Spleen (tissue), 11 donors: ENCODE results near the gene MARCHF2. TPM values are rescaled to one million over a fixed set of nuclear protein-coding genes. Genes with fewer than 3 reads are reported as not detected.

Experiments used
- DNase-seq: peaks from one replicate; pipeline ENCODE4 v3.0.0-alpha.2; 2020
- H3K27ac ChIP-seq, 8 donors: fragments of 200-600 bp; sonication (generic) in 7 of 8; 1 replicate in 4 of 8; 2 replicates in 4 of 8; pipeline versions ENCODE4 v1.5.0 to v1.8.0; 2016 to 2021; ENCODE audit warnings: inconsistent platforms in 4 of 8, mild to moderate bottlenecking in 4 of 8, moderate library complexity in 1 of 8
- H3K27me3 ChIP-seq, 7 donors: fragments of 200-600 bp; sonication (generic) in 6 of 7; replicated peaks in 1 of 7; 1 replicate in 4 of 7; 2 replicates in 3 of 7; pipeline versions ENCODE4 v1.5.0 to v1.8.0; 2016 to 2021; ENCODE audit warnings: inconsistent platforms in 3 of 7, mild to moderate bottlenecking in 1 of 7
- H3K36me3 ChIP-seq, 6 donors: fragments of 200-600 bp; sonication (generic) in 5 of 6; 1 replicate in 4 of 6; 2 replicates in 2 of 6; pipeline versions ENCODE4 v1.5.0 to v1.8.0; 2016 to 2021; ENCODE audit warnings: inconsistent platforms in 2 of 6
- H3K4me1 ChIP-seq, 6 donors: fragments of 200-600 bp; sonication (generic) in 5 of 6; 1 replicate in 3 of 6; 2 replicates in 3 of 6; pipeline versions ENCODE4 v1.5.0 to v1.8.0; 2016 to 2021; ENCODE audit warnings: inconsistent platforms in 3 of 6
- H3K4me3 ChIP-seq, 8 donors: fragments of 200-600 bp; sonication (generic) in 7 of 8; 1 replicate in 4 of 8; 2 replicates in 4 of 8; pipeline versions ENCODE4 v1.5.0 to v1.8.0; 2016 to 2021; ENCODE audit warnings: inconsistent platforms in 4 of 8, mild to moderate bottlenecking in 4 of 8, moderate library complexity in 2 of 8
- H3K9me3 ChIP-seq, 8 donors: fragments of 200-600 bp; sonication (generic) in 7 of 8; 1 replicate in 4 of 8; 2 replicates in 4 of 8; pipeline versions ENCODE4 v1.5.0 to v1.8.0; 2016 to 2021; ENCODE audit warnings: inconsistent platforms in 4 of 8
- POLR2A ChIP-seq, 3 donors: fragments of 450-650 bp; IDR thresholded peaks; one replicate each; pipeline ENCODE4 v1.5.1; 2017; ENCODE audit warnings: antibody characterized with exemption in 3 of 3, mild to moderate bottlenecking in 1 of 3
- POLR2AphosphoS5 ChIP-seq, 3 donors: sonication (generic); formaldehyde crosslinking; IDR thresholded peaks; one replicate each; pipeline ENCODE4 v1.5.1; 2017; ENCODE audit warnings: antibody characterized with exemption in 3 of 3
- WGBS, 5 donors: extraction: QIAGEN DNeasy Blood & Tissue Kit in 3 of 5; methylation state at CpG; one replicate each; pipeline versions ENCODE4 v1.1.5 to v1.1.7; 2013 to 2018; 5-methylcytosine and 5-hydroxymethylcytosine counted together
- intact Hi-C: fragments of 100-400 bp; cut with DNase I; formaldehyde crosslinking; loops from one replicate; pipeline ENCODE4 v1.15.0; 2023; ENCODE audit warnings: low total_unique reads
- polyA plus RNA-seq, 3 donors: library from polyadenylated mRNA; stranded (reverse); fragments of 200-250 nt; gene quantifications; one replicate each; pipeline ENCODE4 v1.2.1, GENCODE V29; 2013
- total RNA-seq, 7 donors: library from RNA; depleted of rRNA in 3 of 7; stranded (reverse); fragments of >200 nt in 3 of 7; fragmentation: NEBNext Ultra II Directional in 4 of 7; extraction: Animal tissue kit (Norgen Biotek cat#: 25700) in 4 of 7; gene quantifications; one replicate each; pipeline versions ENCODE4 v1.1.0 to v1.2.1, GENCODE V29; 2016 to 2021
- TF ChIP-seq, protein P1 (sequence below), 11 experiments: fragments of 200-600 bp in 7 of 11; fragments of 450-650 bp in 4 of 11; sonication (generic) in 4 of 11; IDR thresholded peaks in 8 of 11; conservative IDR thresholded peaks in 3 of 11; 1 replicate in 7 of 11; 2 replicates in 4 of 11; pipeline versions ENCODE4 v1.4.0 to v1.8.0; 2016 to 2021; ENCODE audit warnings: antibody characterized with exemption in 11 of 11, inconsistent platforms in 4 of 11, mild to moderate bottlenecking in 1 of 11
- donor health status: healthy with polysubstance abuse.
- donor health status: DM: no; HTN: no; CAD: no; lungs with moderate emphysema.
- donor health status: DM: no; HTN: no; CAD: no.
- donor health status: Bipolar disorder and iron deficiency.
- donor health status: healthy.
- donor health status: DM: no; HTN: no; CAD: no.
- donor health status: DM: yes; HTN: yes; CAD: no.

The MARCHF2 gene
- total and polyA plus RNA-seq, 10 donors = 33.4 to 212 (median 67.2) TPM

GRCh38 chr19:8454218-8454617 is 41.1 kb downstream of the MARCHF2 start:
- TF ChIP-seq POLR2A (IDR thresholded peaks at IDR 0.05) (no peak), POLR2AphosphoS5 (IDR thresholded peaks at IDR 0.05) (no peak)
- TF ChIP-seq, protein P1, sequence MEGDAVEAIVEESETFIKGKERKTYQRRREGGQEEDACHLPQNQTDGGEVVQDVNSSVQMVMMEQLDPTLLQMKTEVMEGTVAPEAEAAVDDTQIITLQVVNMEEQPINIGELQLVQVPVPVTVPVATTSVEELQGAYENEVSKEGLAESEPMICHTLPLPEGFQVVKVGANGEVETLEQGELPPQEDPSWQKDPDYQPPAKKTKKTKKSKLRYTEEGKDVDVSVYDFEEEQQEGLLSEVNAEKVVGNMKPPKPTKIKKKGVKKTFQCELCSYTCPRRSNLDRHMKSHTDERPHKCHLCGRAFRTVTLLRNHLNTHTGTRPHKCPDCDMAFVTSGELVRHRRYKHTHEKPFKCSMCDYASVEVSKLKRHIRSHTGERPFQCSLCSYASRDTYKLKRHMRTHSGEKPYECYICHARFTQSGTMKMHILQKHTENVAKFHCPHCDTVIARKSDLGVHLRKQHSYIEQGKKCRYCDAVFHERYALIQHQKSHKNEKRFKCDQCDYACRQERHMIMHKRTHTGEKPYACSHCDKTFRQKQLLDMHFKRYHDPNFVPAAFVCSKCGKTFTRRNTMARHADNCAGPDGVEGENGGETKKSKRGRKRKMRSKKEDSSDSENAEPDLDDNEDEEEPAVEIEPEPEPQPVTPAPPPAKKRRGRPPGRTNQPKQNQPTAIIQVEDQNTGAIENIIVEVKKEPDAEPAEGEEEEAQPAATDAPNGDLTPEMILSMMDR (IDR thresholded peaks at IDR 0.05 in 8 of 11, conservative IDR thresholded peaks at IDR 0.05 in 3 of 11) = no peak
- WGBS, 5 donors = 20 to 57% (median 34%) methylated on average over 1 of the region's 1 CpG
- intact Hi-C loops = no loop called here
- H3K27ac ChIP-seq = peak overlapping the region in 4 of 8 donors; percentile 20 to 67 (median 34)
- no peaks in the 10 kb centered on the region for H3K27me3 ChIP-seq
- H3K4me1 ChIP-seq = peaks cover 49 to 98% (median 87%) of the 10 kb centered on the region in 6 donors
- H3K4me3 ChIP-seq = no peak overlapping the region
- H3K36me3 ChIP-seq = peaks cover 0 to 78% (median 30%) of the 10 kb centered on the region in 6 donors
- no peak for DNase-seq
- no peaks in the 10 kb centered on the region for H3K9me3 ChIP-seq

DNA sequence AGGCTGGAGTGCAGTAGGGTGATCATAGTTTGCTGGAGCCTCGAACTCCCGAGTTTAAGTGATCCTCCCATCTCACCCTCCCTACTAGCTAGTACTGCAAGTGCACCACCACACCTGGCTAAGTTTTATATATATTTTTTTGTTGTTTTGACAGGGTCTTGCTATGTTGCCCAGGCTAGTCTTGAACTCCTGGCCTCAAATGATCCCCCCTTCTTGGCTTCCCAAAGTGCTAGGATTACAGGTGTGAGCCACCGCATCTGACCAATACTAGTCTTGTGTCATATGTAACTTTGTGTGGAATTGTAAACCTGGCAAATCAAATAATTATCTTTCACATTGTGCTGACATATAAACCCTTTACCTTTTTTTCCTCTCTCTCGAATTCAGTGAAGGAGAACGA is 41.9 kb downstream of the MARCHF2 start:
- Histone ChIP-seq H3K4me1 (peaks cover 50 to 100% (median 90%) of the 10 kb centered on the region in 6 donors), H3K4me3 (no peak overlapping the region), H3K27ac (peak overlapping the region in 2 of 8 donors; percentile 2 to 67), H3K27me3 (no peaks in the 10 kb centered on the region), H3K36me3 (peaks cover 0 to 86% (median 30%) of the 10 kb centered on the region in 6 donors), H3K9me3 (no peaks in the 10 kb centered on the region)
- intact Hi-C loops = no loop called here
- 68 to 75% (median 70%) methylated on average over 5 of the region's 5 CpGs for WGBS, 5 donors
- no peak for DNase-seq
- TF ChIP-seq, protein P1 (IDR thresholded peaks at IDR 0.05 in 8 of 11, conservative IDR thresholded peaks at IDR 0.05 in 3 of 11) = no peak
- TF ChIP-seq POLR2AphosphoS5 (IDR thresholded peaks at IDR 0.05) (no peak), POLR2A (IDR thresholded peaks at IDR 0.05) (no peak)

DNA sequence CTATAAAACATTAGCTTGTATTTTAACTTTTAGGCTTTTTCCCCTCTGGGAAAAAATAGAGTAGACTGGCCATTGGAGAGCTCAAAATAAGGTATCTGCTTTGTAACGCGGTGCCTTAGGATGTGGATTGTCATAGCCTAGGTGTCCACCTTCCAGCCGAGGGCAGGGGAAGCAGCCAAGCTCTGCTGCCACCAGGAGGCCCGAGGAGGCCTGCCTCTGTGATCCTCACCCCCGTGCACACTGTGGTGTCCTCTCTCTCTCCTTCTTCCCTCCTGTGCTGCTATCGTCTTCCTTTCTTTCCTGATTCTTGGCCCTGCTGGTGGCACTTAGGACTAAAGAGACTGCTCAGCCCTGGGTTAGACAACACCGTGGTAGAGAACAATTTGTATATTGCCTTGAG is 43.0 kb downstream of the MARCHF2 start:
- Histone ChIP-seq H3K9me3 (no peaks in the 10 kb centered on the region), H3K27ac (no peak overlapping the region), H3K4me1 (peaks cover 60 to 100% (median 90%) of the 10 kb centered on the region in 6 donors), H3K4me3 (no peak overlapping the region), H3K27me3 (no peaks in the 10 kb centered on the region), H3K36me3 (peaks cover 0 to 92% (median 30%) of the 10 kb centered on the region in 6 donors)
- WGBS, 5 donors = 66 to 80% (median 76%) methylated on average over 7 of the region's 7 CpGs
- intact Hi-C loops = no loop called here
- DNase-seq = no peak
- TF ChIP-seq POLR2AphosphoS5 (IDR thresholded peaks at IDR 0.05) = peak in 2 of 3 donors; percentile 43 to 48
- TF ChIP-seq POLR2A (IDR thresholded peaks at IDR 0.05) = no peak
- TF ChIP-seq, protein P1 (IDR thresholded peaks at IDR 0.05 in 8 of 11, conservative IDR thresholded peaks at IDR 0.05 in 3 of 11) = no peak

GRCh38 chr19:8457209-8457608 is 44.1 kb downstream of the MARCHF2 start:
- no peak for DNase-seq
- WGBS, 5 donors = 84 to 98% (median 89%) methylated on average over 3 of the region's 3 CpGs
- TF ChIP-seq POLR2A (IDR thresholded peaks at IDR 0.05) = no peak
- TF ChIP-seq, protein P1 (IDR thresholded peaks at IDR 0.05 in 8 of 11, conservative IDR thresholded peaks at IDR 0.05 in 3 of 11) = no peak
- Histone ChIP-seq H3K27ac (no peak overlapping the region), H3K4me1 (peaks cover 54 to 100% (median 87%) of the 10 kb centered on the region in 6 donors), H3K27me3 (no peaks in the 10 kb centered on the region), H3K36me3 (peaks cover 0 to 88% (median 35%) of the 10 kb centered on the region in 6 donors), H3K9me3 (no peaks in the 10 kb centered on the region), H3K4me3 (no peak overlapping the region)
- intact Hi-C loops = no loop called here
